Transverse colon (tissue), 3 donors: Measurements from ENCODE around the gene BICRA.

Experiments
- POLR2A ChIP-seq: fragments of 450-650 bp; IDR thresholded peaks from one replicate; pipeline ENCODE4 v1.6.1; 2016; ENCODE audit warnings: antibody characterized with exemption, mild to moderate bottlenecking, moderate library complexity
- POLR2AphosphoS5 ChIP-seq, 3 donors: sonication (generic); formaldehyde crosslinking; IDR thresholded peaks; one replicate each; pipeline ENCODE4 v1.6.1; 2016; ENCODE audit warnings: antibody characterized with exemption in 3 of 3

DNA sequence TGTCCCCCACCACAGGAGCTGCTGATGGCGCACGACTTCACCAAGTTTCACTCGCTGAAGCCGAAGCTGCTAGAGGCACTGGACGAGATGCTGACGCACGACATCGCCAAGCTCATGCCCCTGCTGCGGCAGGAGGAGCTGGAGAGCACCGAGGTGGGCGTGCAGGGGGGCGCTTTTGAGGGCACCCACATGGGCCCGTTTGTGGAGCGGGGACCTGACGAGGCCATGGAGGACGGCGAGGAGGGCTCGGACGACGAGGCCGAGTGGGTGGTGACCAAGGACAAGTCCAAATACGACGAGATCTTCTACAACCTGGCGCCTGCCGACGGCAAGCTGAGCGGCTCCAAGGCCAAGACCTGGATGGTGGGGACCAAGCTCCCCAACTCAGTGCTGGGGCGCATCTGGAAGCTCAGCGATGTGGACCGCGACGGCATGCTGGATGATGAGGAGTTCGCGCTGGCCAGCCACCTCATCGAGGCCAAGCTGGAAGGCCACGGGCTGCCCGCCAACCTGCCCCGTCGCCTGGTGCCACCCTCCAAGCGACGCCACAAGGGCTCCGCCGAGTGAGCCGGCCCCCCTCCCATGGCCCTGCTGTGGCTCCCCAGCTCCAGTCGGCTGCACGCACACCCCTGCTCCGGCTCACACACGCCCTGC, 132.1 kb downstream of the BICRA start:
- TF ChIP-seq POLR2AphosphoS5 (IDR thresholded peaks at IDR 0.05) (no peak), POLR2A (no peak)
